Left kidney (tissue), 2 donors: ENCODE results near the gene TSPAN9. TPM values are rescaled to one million over a fixed set of nuclear protein-coding genes. Genes with fewer than 3 reads are reported as not detected.

ENCODE experiments used
- DNase-seq: peaks from one replicate; pipeline ENCODE4 v3.0.0-alpha.2; 2013
- polyA plus RNA-seq: library from polyadenylated mRNA; unstranded; fragments of 120-200 nt; gene quantifications from one replicate; pipeline ENCODE4 v1.2.1, GENCODE V29; 2013; ENCODE audit not compliant: insufficient read length

TSPAN9 gene
- polyA plus RNA-seq, 1 donor, result 79.9 TPM

- no peak for DNase-seq
Measured at GRCh38 chr12:3247629-3248161, 170.5 kb downstream of the TSPAN9 start.

- DNase-seq, result no peak
Measured at GRCh38 chr12:3249081-3249800, 172.1 kb downstream of the TSPAN9 start.

GRCh38 chr12:3250034-3250433 is 172.9 kb downstream of the TSPAN9 start:
- no peak for DNase-seq

- no peak for DNase-seq
Measured at GRCh38 chr12:3250576-3250975, 173.4 kb downstream of the TSPAN9 start.

- no peak for DNase-seq
Measured at GRCh38 chr12:3251067-3251466, 173.9 kb downstream of the TSPAN9 start.

- DNase-seq, result no peak
Measured at GRCh38 chr12:3251691-3252090, 174.5 kb downstream of the TSPAN9 start.

DNA sequence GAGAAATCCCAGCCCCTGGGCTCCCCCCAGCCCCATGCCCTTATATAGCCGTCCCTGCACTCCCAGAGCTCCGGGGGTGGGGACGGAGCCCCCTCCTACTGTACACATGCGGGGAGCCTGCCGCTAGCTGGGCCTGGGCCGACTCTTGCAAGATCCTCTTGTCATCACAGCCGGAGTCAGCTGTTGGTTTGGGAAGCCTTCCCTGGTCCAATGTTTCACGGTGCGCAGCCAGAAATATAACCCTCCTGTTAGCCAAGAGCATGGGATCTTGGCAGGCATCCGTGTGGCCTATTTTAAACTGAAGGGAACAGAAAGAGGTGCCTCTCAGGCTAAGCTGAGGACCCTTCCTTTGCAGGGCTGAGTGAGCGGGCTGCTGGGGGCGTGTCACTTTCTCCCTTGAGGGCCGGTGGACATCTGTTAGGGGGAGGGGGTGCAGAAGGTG is 175.3 kb downstream of the TSPAN9 start:
- DNase-seq, result peak; percentile 70

DNA sequence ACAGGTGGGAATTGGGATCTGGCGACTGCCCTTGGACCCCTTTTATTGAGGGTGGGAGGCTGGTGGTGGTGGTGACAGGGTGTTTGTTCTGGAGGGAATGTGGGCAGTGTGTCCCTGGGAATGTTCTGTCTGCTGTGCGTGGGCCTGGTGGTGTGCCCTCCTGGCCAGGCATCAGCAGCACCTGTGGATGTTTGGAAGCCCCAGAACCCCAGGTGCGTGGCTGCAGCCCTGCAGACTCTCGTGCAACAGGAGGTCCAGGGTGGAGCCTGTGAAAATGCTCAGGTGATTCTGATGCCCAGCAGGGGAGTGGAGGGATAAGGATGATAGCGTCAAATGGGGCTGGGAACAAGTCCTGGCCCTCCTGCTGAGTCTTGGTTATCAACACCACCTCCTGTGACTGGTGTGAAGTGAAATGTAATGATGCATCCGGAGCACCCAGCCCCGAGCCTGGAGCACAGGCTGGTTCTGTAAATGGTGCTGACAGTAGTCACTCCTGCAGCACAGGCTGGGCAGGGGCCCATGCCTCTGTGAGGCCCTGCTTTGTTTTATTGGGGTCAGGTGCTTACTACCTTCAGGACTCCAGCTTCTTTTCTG is 176.6 kb downstream of the TSPAN9 start:
- no peak for DNase-seq

DNA sequence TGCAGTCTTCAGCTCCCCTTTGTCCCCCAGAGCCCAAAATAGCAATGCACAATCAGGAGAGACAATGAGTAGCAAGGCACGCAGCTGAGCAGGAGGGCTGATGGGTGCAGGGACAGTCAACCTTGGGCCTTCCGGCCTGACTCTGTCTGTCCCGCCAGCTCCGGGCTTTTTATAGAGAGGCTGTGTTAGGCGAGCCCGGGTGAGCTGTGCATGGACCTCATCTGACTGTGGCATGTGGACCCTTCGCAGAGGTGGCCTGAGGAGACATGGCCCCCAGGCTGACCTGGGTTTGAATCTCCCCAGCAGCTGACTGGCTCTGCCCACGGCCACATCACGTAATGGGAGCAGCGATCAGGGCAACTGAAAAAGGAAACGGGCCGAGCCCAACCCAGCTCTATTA is 177.9 kb downstream of the TSPAN9 start:
- no peak for DNase-seq

DNA sequence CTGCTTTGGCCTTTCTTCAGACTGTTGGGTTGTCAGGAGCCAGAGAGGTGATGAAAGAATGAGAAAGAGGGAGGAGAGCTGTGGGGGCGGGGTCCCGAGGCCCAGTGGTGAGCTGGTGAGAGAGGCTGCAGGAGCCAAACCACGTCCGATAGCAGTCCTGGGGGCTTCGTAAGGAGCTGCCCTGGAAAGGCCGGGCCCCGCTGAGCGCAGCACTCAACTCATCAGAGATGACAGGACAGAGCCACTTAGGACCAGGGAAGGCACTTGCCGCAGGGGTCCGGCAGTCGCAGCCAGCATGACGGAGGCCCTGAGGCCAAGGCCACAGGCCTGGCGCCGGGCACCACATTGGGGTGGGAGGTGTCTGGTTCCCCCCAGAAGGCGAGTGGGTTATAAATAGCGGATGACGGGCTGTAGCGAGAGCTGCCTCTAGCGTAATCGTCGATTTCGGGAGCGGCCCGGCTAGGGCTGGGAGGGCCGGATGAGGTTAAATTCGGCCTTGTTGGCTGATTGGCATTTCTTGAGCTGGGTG is 179.0 kb downstream of the TSPAN9 start:
- DNase-seq, result no peak

DNA sequence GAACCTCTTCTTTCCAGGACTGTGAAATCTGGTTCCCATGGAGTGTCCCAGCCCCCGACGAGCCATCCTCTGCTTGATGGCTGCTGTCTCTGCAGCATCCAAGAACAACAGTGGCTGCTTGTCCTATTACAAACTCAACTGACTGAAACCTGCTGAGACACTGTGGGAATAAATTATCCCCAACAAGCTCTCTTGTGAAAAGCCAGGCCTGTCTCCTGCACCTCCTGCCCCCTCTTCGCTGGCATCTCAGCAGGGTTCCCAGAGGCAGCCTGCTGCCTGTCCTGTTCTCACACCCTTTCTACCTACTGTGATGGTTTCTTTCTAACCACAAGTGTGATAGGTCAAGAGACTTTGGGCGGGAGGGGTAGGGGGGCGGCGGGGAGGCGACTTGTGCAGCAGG is 180.2 kb downstream of the TSPAN9 start:
- DNase-seq, result no peak

DNA sequence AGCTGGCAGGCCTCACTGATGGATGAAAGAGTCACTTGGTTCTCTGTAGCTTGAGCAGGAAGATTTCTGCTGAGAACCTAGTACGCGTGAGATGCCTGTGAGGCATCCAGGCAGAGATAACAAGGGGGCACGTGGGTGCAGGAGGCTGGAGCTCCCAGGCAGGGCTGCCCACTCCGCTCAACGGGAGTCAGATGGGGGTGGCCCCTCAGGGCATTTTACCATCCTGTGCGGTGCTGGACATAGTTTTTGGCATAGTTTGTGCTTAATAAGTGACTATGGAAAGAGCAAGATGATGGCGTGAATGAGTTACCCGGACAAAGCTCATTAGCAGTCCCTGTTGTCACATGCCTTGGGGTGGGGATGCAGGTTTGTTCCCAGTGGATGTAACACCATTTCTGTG is 182.8 kb downstream of the TSPAN9 start:
- DNase-seq, result no peak

GRCh38 chr12:3261782-3262359 is 184.7 kb downstream of the TSPAN9 start:
- DNase-seq, result no peak

DNA sequence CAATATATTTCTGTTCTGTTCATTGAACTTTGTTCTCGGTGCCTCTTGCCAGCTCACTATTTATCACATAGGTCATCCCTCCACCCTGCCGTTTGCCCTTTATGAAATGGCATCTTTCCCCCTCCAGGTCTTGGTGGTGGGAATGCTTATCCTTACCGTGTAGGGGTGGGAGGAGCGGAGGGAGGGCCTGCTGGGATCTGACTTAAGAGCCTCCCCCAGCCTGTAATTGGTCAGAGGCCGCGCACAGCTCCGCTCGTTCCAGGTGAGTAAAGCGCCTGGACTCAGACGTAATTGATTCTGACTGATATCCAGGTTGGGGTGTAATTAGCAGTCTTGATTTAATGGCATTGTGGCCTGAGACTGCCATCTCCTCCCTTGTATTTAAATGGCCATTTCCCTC is 185.3 kb downstream of the TSPAN9 start:
- DNase-seq, result peak; percentile 64

DNA sequence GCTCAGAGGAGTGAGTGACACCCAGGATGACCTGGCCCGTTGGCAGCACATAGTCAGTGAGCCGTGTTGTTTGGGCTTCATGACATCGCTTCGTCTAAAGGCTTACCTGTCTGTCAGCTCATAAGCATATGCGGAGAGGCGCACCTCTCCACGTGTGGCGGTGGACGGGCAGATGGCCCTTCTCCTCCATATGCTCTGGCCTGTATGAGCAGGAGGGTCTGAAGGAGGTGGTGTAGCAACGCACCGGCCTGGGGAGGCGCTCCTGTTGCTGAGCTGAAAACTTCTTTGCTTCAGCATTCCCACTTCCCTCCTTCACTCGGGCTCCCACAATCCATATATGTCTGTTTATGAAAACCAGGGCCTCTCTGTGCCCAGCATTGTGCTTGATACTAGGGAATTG is 186.1 kb downstream of the TSPAN9 start:
- DNase-seq, result no peak

- peak; percentile 34 for DNase-seq
Measured at GRCh38 chr12:3263939-3264922, 187.1 kb downstream of the TSPAN9 start.

GRCh38 chr12:3265406-3265805 is 188.2 kb downstream of the TSPAN9 start:
- DNase-seq, result no peak

GRCh38 chr12:3266638-3267037 is 189.5 kb downstream of the TSPAN9 start:
- DNase-seq, result no peak

GRCh38 chr12:3267690-3268089 is 190.5 kb downstream of the TSPAN9 start:
- DNase-seq, result no peak

DNA sequence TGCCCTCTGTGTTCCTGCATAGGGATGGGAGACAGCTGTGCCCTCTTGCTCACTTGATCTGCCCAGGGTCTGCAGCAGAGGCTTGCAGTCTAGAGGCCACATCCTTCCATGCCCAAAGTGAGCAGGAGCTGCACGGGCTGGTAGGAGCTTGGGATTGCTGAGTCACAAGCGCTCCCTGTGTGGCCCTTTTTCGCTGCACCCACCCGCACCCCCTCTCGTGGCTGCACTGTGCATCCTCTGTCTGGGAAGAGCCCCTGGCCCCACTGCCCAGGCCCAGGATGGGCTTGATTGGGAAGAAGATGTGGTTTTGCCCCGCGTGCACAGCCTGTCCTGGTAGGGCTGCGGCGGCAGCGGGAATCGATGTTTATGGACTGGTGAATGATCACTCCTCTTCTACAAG is 192.4 kb downstream of the TSPAN9 start:
- DNase-seq, result no peak

DNA sequence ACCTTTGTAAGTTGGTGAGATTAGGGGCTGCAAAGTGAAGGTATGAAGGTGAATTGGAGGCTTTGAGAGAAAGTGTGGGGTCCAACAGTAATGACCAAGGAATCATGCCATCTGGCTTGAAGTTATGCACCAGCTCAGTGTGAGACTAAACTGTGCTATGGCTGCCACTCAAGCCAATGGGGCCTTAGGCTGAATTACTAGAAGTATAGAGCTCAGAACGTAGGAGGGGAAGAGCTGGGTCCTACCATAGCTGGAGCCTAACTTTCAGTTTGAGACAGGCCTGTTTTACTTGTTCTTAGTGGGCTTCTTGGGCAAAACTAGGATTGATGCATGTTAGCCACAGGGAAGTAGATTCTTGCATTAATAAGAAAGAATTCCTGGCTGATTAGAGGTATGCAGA is 194.0 kb downstream of the TSPAN9 start:
- no peak for DNase-seq

DNA sequence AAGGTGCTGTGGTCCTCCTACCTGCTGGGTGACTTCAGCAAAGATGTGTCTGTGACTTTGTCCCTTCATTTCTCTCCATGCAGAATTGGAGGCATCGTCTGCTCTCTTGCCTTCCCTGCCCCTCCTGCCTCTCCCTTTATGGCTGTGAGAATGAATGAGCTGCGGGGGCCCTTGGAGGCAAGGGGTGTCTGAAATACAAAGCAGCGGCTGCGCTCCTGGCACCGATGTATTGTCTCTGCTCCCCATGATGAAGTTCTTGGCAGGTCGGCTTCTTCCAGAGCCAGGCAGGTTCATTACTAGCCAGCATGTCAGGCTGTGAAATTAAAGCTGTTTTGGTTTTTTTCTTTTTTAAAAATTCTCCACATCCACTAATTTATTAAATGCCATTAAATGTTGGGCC is 194.5 kb downstream of the TSPAN9 start:
- no peak for DNase-seq
